Cardiac septum (tissue), 1 donor: ENCODE data around the gene ZNF282. TPM values are rescaled to one million over a fixed set of nuclear protein-coding genes. Genes with fewer than 3 reads are reported as not detected.

ENCODE experiments used
- DNase-seq: peaks from one replicate; pipeline ENCODE4 v3.0.0-alpha.2; 2020; ENCODE audit warnings: low spot score
- intact Hi-C: fragments of 100-400 bp; cut with DNase I; formaldehyde crosslinking; loops from one replicate; pipeline ENCODE4 v1.14.0; 2022
- total RNA-seq: library from RNA; stranded (reverse); fragmentation: NEBNext Ultra II Directional; extraction: Animal tissue kit (Norgen Biotek cat#: 25700); gene quantifications from one replicate; pipeline ENCODE4 v1.2.1, GENCODE V29; 2021
- donor health status: DM: no; HTN: no; CAD: no.

The ZNF282 gene
- total RNA-seq, 1 donor from 2014 or later, result 12.6 TPM

DNA sequence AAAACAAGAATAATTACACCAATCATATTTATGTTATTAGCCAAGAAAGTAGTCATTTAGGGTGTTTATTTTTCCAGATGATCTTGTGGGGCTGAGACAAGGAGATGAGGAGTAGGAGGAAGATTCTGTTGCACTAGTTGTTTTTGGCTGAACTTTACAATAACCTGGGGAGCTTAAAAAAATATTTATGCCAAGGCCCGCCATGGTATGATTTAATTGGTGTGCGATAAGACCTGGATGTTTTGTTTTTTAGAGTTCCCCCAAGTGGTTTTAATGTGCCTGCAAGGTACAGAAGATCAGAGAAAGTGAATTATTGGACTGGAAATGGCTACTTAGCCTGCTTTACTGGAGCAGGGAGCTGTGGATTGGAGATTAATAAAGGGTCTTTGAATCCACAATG is 7.1 kb upstream of the ZNF282 start:
- intact Hi-C loops, result no loop called here
- no peak for DNase-seq

GRCh38 chr7:149188637-149189259 is 6.6 kb upstream of the ZNF282 start:
- DNase-seq, result no peak
- intact Hi-C loops, result no loop called here

DNA sequence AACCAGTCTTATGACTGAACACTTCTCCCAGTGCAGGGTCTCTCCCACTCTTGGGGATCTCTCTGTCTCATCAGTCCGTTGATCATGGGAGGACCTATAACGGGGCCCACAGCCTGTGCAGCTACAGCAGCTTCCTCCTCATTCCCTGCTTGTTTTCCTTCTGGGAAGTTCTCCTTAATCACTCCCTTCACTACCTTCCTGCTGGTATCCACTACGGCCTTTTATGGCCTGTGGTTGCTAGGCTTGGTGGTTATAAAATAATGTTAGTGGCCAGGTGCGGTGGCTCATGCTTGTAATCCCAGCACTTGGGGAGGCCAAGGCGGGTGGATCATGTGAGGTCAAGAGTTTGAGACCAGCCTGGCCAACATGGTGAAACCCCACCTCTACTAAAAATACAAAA is 3.5 kb upstream of the ZNF282 start:
- intact Hi-C loops, result no loop called here

DNA sequence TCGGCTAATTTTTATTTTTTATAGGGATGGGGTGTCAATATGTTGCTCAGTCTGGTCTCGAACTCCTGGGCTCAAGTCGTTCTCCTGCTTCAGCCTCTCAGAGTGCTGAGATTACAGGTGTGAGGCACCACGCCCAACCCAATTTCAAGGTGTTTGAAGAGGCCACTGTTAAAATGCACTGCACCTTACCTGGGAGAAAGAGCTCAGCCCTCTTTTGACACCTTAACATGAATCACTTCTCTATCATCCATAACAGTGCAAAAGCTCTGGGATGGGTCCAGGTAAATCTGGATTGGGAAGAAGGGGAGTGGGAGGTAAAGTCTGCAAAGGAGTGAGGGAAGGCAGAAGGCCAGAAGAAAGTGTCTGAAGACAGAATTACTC is 557 bp upstream of the ZNF282 start:
- no peak for DNase-seq
- intact Hi-C loops, result loop anchor here (5.0 kb wide), 1 partner anchor 47 kb away; the partner anchor contains the start of gene ZNF398

More for the DNA sequence above, 3.5 kb upstream of the ZNF282 start:
- DNase-seq, result no peak

- intact Hi-C loops, result loop anchor here (5.0 kb wide), 1 partner anchor 49 kb away; the partner anchor contains the start of gene ZNF398
- DNase-seq, result no peak
These were observed 882 bp downstream of the ZNF282 start for GRCh38 chr7:149196151-149196704.

DNA sequence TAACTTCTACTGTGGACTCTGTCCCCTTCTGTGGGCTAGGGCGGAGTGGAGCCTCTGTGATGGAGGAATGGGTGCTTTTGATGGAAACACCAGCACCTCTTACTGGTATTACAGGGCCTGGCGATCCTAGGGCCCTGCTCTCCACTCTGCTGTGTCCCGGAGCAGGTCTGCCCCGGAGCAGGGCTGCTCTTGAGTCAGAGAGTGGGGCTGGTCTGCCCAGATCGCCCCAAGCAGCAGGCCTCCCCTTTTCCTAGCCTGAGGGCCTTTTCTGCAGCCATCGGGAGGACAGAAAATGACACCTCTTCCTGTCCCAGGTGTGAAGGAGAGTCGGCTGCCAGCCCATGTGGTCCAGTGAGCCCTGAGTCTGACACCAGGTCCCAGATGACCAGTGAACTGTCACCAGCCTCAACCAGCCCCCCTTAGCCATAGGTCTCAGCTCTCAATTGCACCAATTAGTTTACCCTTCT is 1.4 kb downstream of the ZNF282 start:
- intact Hi-C loops, result loop anchor here (5.0 kb wide), 1 partner anchor 49 kb away; the partner anchor contains the start of gene ZNF398
- DNase-seq, result no peak

- no peak for DNase-seq
- intact Hi-C loops, result loop anchor here (5.0 kb wide), 1 partner anchor 50 kb away; the partner anchor contains the start of gene ZNF398
These were observed 2.3 kb downstream of the ZNF282 start for GRCh38 chr7:149197675-149198074.

- no peak for DNase-seq
- intact Hi-C loops, result loop anchor here (5.0 kb wide), 1 partner anchor 51 kb away; the partner anchor contains the start of gene ZNF398
These were observed 2.9 kb downstream of the ZNF282 start for GRCh38 chr7:149198161-149198816.

GRCh38 chr7:149199234-149199995 is 4.1 kb downstream of the ZNF282 start:
- DNase-seq, result no peak
- intact Hi-C loops, result loop anchor here (5.0 kb wide), 1 partner anchor 52 kb away; the partner anchor contains the start of gene ZNF398

- intact Hi-C loops, result no loop called here
These were observed 7.5 kb downstream of the ZNF282 start for GRCh38 chr7:149202831-149203231.

DNA sequence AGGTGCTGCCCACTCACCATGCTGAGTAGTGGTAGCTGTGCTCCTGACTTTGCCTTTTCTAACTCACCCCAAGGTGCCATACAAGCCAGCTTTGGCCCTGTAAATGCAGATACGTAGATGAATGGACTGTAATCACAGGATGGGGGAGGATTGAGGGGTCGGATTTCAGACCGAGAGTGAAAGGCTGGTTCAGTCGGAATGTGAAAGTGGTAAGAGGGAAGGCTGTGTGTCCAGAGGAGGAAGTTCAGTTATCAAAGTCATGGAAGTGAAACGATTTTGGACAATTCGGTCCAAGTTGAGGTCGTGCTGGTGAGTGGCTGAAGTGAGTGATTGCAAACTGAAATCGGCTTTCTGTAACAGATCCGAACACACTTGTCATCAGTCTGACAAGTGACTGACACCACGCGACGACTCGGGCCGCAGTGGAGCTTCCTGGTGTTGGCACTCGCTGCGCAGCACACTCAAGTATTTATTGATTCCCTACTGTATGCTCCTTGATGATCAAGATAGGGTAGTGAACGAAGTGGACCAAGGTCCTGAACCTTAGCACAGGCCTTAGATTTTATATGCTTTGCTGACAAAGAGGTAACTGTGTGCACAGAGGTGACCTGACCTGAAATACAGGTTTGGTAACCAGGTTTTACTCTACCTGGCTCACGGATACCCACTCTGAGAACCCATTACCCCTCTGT is 10.5 kb downstream of the ZNF282 start:
- DNase-seq, result no peak
- intact Hi-C loops, result no loop called here

More at GRCh38 chr7:149202831-149203231, 7.5 kb downstream of the ZNF282 start:
- no peak for DNase-seq

DNA sequence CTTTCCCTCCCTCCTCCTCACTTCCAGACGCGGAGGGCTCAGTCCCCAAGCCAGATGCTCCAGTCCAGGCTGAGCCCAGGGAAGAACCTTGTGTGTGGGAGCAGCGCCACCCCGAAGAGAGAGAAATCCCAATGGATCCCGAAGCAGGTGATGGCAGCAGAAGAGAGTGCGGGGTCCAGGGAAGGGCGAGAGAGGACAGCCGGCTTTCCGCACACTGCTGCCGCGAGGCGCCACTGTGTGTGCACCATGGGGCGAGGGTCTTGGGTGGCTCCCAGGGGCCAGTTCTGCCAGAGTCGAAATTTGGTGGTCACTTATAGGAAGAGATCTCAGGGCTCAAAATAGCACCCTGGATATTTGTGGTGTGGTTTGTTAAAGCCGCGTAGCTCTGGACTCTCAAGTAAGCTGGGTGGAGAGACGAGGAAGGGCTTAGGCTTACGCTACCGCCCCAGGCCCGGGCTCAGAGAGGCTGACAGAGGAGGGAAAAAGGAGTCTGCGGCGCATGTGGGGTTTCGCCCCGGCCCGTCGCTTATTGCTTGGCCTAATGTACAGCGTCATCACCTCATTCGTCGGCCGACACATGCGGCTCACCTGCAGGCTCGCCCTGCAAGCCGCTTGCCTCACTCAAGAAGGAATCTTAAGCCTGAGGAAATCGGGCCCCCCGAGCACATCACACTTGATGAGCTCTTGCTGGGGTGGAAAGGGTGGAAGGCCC is 12.1 kb downstream of the ZNF282 start:
- intact Hi-C loops, result no loop called here
- DNase-seq, result no peak

- intact Hi-C loops, result no loop called here
- DNase-seq, result no peak
These were observed 14.3 kb downstream of the ZNF282 start for GRCh38 chr7:149209518-149210269.

DNA sequence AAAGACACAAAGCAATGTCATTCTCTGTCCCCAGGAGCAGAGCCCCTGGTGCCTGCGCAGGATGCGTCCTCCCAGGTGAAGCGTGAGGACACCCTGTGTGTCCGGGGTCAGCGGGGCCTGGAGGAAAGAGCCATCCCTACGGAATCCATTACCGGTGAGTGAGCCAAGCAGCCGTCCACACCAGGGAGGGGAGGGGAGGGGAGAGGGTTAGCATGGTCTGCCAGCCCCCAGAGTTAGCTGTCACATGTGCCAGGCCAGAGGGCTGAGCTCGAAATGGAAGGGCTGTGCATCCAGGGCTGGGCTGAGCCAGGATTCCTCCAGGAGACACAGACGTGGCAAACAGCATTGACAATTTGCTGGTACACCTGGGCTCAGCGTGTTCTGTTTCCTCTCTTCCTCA is 15.2 kb downstream of the ZNF282 start:
- intact Hi-C loops, result no loop called here
- DNase-seq, result no peak

- no peak for DNase-seq
These were observed 18.8 kb downstream of the ZNF282 start for GRCh38 chr7:149214020-149214720.

GRCh38 chr7:149216402-149216801 is 21.1 kb downstream of the ZNF282 start:
- intact Hi-C loops, result no loop called here
- no peak for DNase-seq

More at GRCh38 chr7:149214020-149214720, 18.8 kb downstream of the ZNF282 start:
- intact Hi-C loops, result no loop called here

GRCh38 chr7:149217570-149217969 is 22.2 kb downstream of the ZNF282 start:
- intact Hi-C loops, result no loop called here
- DNase-seq, result no peak
